B cell (primary cell): Measurements from ENCODE around the gene DIAPH1. TPM values are rescaled to one million over a fixed set of nuclear protein-coding genes. Genes with fewer than 3 reads are reported as not detected.

Experiments
- ATAC-seq: fragments of 200-7000 bp; cut with Tn5 transposase; one replicate; pipeline ENCODE4 v1.10.0; 2021; ENCODE audit warnings: low read depth, mild to moderate bottlenecking, moderate number of reproducible peaks, moderate library complexity
- CTCF ChIA-PET: fragments of 350-600 bp; sonication (Branson Sonifier 250); formaldehyde crosslinking; loops from one replicate; lab custom pipeline; 2021; ENCODE audit warnings: antibody characterized with exemption, inconsistent platforms; lab: Charles Lee
- POLR2A ChIA-PET: fragments of 350-600 bp; sonication (Branson Sonifier 250); formaldehyde crosslinking; loops from one replicate; lab custom pipeline; 2021; ENCODE audit warnings: antibody characterized with exemption; lab: Charles Lee
- DNase-seq: peaks from one replicate; pipeline ENCODE4 v3.0.0; 2013
- H2AFZ ChIP-seq: 2 replicates; pipeline ENCODE4 v1.6.1; 2012; ENCODE audit warnings: mild to moderate bottlenecking, low read depth, low read length; ENCODE audit not compliant: insufficient read depth, poor library complexity, severe bottlenecking
- H3K27ac ChIP-seq, 2 donors: 1 replicate in 1 of 2; 2 replicates in 1 of 2; pipeline ENCODE4 v1.5.1; 2012 to 2013; ENCODE audit warnings: low read length in 2 of 2, mild to moderate bottlenecking in 2 of 2, moderate library complexity in 1 of 2
- H3K27me3 ChIP-seq, 4 experiments: fragments of 200-600 bp in 1 of 4; sonication (generic) in 1 of 4; replicated peaks in 1 of 4; 1 replicate in 2 of 4; 2 replicates in 2 of 4; pipeline versions ENCODE4 v1.6.1 to v1.7.0; 2013 to 2016; ENCODE audit warnings: low read length in 3 of 4, mild to moderate bottlenecking in 2 of 4, mixed read lengths in 1 of 4, moderate library complexity in 1 of 4; ENCODE audit not compliant: insufficient read depth in 4 of 4, control insufficient read depth in 3 of 4; ENCODE audit errors: control extremely low read depth in 1 of 4
- H3K36me3 ChIP-seq, 2 experiments: replicated peaks in 1 of 2; 1 replicate in 1 of 2; 2 replicates in 1 of 2; pipeline versions ENCODE4 v1.6.1 to v1.7.1; 2013; ENCODE audit warnings: low read length in 1 of 2; ENCODE audit not compliant: insufficient read depth in 2 of 2, control insufficient read depth in 1 of 2; ENCODE audit errors: control extremely low read depth in 1 of 2, extremely low read depth in 1 of 2
- H3K4me1 ChIP-seq, 2 donors: fragments of 200-600 bp in 1 of 2; sonication (generic) in 1 of 2; 1 replicate in 1 of 2; 2 replicates in 1 of 2; pipeline versions ENCODE4 v1.5.1 to v1.6.1; 2013 to 2017; ENCODE audit warnings: low read length in 2 of 2; ENCODE audit not compliant: control insufficient read depth in 2 of 2, insufficient read depth in 2 of 2
- H3K4me2 ChIP-seq: replicated peaks from 2 replicates; pipeline ENCODE3; 2012; ENCODE audit warnings: mild to moderate bottlenecking, low read depth, low read length; ENCODE audit not compliant: poor library complexity, severe bottlenecking
- H3K4me3 ChIP-seq, 5 experiments: fragments of 200-600 bp in 1 of 5; sonication (generic) in 1 of 5; 1 replicate in 3 of 5; 2 replicates in 2 of 5; pipeline versions ENCODE4 v1.5.1 to v1.7.0; 2011 to 2016; ENCODE audit warnings: low read length in 4 of 5, mild to moderate bottlenecking in 4 of 5, low read depth in 2 of 5, control low read depth in 1 of 5, moderate library complexity in 1 of 5; ENCODE audit not compliant: insufficient read depth in 1 of 5; ENCODE audit errors: control extremely low read depth in 1 of 5, extremely low read depth in 1 of 5
- H3K79me2 ChIP-seq: fragments of 200-600 bp; sonication (generic); one replicate; pipeline ENCODE4 v1.6.0; 2016; ENCODE audit warnings: low read length; ENCODE audit not compliant: control insufficient read depth, insufficient read depth
- H3K9ac ChIP-seq: fragments of 200-600 bp; sonication (generic); 2 replicates; pipeline ENCODE4 v1.6.1; 2017; ENCODE audit warnings: mild to moderate bottlenecking, low read length, moderate library complexity
- H3K9me3 ChIP-seq, 3 donors: one replicate each; pipeline versions ENCODE4 v1.6.1 to v1.7.1; 2013; ENCODE audit warnings: low read length in 2 of 3; ENCODE audit not compliant: control insufficient read depth in 2 of 3, insufficient read depth in 1 of 3; ENCODE audit errors: control extremely low read depth in 1 of 3
- H4K20me1 ChIP-seq: 2 replicates; pipeline ENCODE4 v1.6.0; 2012; ENCODE audit warnings: mild to moderate bottlenecking, low read length; ENCODE audit not compliant: insufficient read depth, control insufficient read depth, poor library complexity, severe bottlenecking
- H3K27ac Mint-ChIP-seq: one replicate; pipeline ENCODE4 v1.8.0; 2021; ENCODE audit warnings: mixed read lengths
- H3K27me3 Mint-ChIP-seq: one replicate; pipeline ENCODE4 v1.8.0; 2021; ENCODE audit warnings: mixed read lengths
- H3K4me1 Mint-ChIP-seq: one replicate; pipeline ENCODE4 v1.8.0; 2021; ENCODE audit warnings: mixed read lengths
- H3K4me3 Mint-ChIP-seq: one replicate; pipeline ENCODE4 v1.8.0; 2021; ENCODE audit warnings: mixed read lengths
- H3K9me3 Mint-ChIP-seq: one replicate; pipeline ENCODE4 v1.8.0; 2022; ENCODE audit warnings: mixed read lengths; ENCODE audit not compliant: insufficient read depth
- EZH2 ChIP-seq: IDR thresholded peaks from 2 replicates; pipeline ENCODE4 v1.6.1; 2012; ENCODE audit warnings: borderline replicate concordance, low read depth, mild to moderate bottlenecking, moderate library complexity, low read length; ENCODE audit not compliant: insufficient read depth, poor library complexity, severe bottlenecking
- WGBS: methylation state at CpG from one replicate; pipeline ENCODE4 v1.1.5; 2013; ENCODE audit warnings: missing lambda C conversion rate; ENCODE audit not compliant: insufficient coverage; 5-methylcytosine and 5-hydroxymethylcytosine counted together
- intact Hi-C: fragments of 100-400 bp; cut with micrococcal nuclease; formaldehyde crosslinking; loops from one replicate; pipeline ENCODE4 v1.10.0; 2022
- polyA plus RNA-seq: library from polyadenylated mRNA; depleted of rRNA; stranded (reverse); fragments of >200 nt; gene quantifications from 2 replicates; pipeline ENCODE4 v1.2.3, GENCODE V29; 2012
- total RNA-seq, 2 donors: library from RNA; stranded (reverse); fragments of 120-200 nt in 1 of 2; gene quantifications; 1 replicate in 1 of 2; 2 replicates in 1 of 2; pipeline versions ENCODE4 v1.2.3 to v1.2.4, GENCODE V29; 2013 to 2022
- TF ChIP-seq, protein P1 (sequence below): fragments of 200-600 bp; IDR thresholded peaks from one replicate; pipeline ENCODE4 v1.8.0; 2022; ENCODE audit warnings: antibody characterized with exemption, mild to moderate bottlenecking

Gene DIAPH1
- total and polyA plus RNA-seq, 2 donors (not counting 1 experiment from before 2014, with no cell fraction given) = 59.7 to 113 TPM

DNA sequence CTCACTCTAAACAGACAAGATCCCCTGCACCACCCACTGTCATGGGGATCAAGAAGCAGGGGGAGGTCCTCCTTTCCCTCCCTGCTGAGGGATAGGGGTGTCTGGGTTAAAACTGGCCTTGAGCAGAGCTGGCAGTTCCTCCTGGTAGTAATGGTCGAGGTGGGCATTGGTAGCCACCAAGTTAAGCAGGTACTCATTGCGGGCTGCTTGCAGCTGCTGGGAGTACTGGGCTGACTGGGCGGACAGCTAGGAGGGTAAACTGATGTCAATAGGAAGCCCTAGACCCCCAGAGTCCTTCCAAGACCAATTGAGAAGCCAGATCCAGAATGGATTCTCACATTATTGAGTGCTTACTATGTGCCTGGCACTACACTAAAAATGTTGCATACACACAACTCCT is 29.1 kb upstream of the DIAPH1 start:
- no peak overlapping the region for H3K9ac ChIP-seq
- H3K4me2 ChIP-seq = no peak overlapping the region
- POLR2A ChIA-PET = no interaction called here
- H3K27ac ChIP-seq = no peak overlapping the region
- intact Hi-C loops = no loop called here
- H3K4me1 ChIP-seq = peaks cover 14 to 22% of the 10 kb centered on the region in 2 donors
- H3K36me3 ChIP-seq = peaks cover 11 to 40% of the 10 kb centered on the region in 2 experiments
- CTCF ChIA-PET = interaction anchor here (1.4 to 2.7 kb wide), 3 partner anchors 9 to 11 kb away, joined by 3 to 9 read pairs (median 5); partner anchors contain the start of genes HDAC3 and RELL2
- 100% methylated on average over 1 of the region's 3 CpGs for WGBS
- Mint-ChIP-seq H3K4me3 (no peak overlapping the region), H3K9me3 (no peaks in the 10 kb centered on the region), H3K4me1 (peaks cover 32% of the 10 kb centered on the region), H3K27me3 (no peaks in the 10 kb centered on the region), H3K27ac (peak overlapping the region; percentile 17)
- ATAC-seq = no peak
- no peak for TF ChIP-seq EZH2
- TF ChIP-seq, protein P1, sequence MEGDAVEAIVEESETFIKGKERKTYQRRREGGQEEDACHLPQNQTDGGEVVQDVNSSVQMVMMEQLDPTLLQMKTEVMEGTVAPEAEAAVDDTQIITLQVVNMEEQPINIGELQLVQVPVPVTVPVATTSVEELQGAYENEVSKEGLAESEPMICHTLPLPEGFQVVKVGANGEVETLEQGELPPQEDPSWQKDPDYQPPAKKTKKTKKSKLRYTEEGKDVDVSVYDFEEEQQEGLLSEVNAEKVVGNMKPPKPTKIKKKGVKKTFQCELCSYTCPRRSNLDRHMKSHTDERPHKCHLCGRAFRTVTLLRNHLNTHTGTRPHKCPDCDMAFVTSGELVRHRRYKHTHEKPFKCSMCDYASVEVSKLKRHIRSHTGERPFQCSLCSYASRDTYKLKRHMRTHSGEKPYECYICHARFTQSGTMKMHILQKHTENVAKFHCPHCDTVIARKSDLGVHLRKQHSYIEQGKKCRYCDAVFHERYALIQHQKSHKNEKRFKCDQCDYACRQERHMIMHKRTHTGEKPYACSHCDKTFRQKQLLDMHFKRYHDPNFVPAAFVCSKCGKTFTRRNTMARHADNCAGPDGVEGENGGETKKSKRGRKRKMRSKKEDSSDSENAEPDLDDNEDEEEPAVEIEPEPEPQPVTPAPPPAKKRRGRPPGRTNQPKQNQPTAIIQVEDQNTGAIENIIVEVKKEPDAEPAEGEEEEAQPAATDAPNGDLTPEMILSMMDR = no peak
- no peak for DNase-seq
- no peak overlapping the region for H3K4me3 ChIP-seq
- peaks cover 8% of the 10 kb centered on the region for H3K79me2 ChIP-seq
- H3K27me3 ChIP-seq = no peaks in the 10 kb centered on the region
- no peaks in the 10 kb centered on the region for H4K20me1 ChIP-seq
- H3K9me3 ChIP-seq = no peaks in the 10 kb centered on the region
- no peak overlapping the region for H2AFZ ChIP-seq

DNA sequence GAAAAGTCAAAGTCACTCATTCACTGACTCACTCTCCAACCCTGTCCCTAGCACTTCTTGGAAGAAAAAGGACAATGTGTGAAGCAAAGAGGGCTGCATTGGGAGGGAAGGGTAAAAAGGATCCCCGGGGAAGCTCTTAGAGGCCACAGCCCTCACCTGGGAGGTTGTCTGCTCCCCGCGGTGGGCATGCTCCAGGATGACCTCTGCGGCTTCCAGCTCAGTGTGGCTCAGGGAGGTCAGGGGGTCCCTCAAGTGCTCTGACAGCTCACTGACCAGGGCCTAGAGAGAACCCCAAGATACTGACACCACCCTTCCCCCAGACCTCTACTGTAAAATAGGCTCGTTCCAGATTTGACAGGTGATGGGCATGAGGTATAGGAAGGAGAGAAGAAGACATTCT is 28.4 kb upstream of the DIAPH1 start:
- Histone ChIP-seq H3K27ac (no peak overlapping the region), H3K27me3 (no peaks in the 10 kb centered on the region), H3K9me3 (no peaks in the 10 kb centered on the region), H3K4me3 (no peak overlapping the region), H3K9ac (no peak overlapping the region), H4K20me1 (no peaks in the 10 kb centered on the region), H3K4me1 (peaks cover 14 to 22% of the 10 kb centered on the region in 2 donors), H3K36me3 (peaks cover 11 to 41% of the 10 kb centered on the region in 2 experiments), H2AFZ (no peak overlapping the region), H3K79me2 (peaks cover 8% of the 10 kb centered on the region), H3K4me2 (no peak overlapping the region)
- TF ChIP-seq EZH2 = no peak
- TF ChIP-seq, protein P1 = no peak
- WGBS = 100% methylated on average over 1 of the region's 5 CpGs
- ATAC-seq (no peak), DNase-seq (no peak)
- no peak overlapping the region for H3K27ac Mint-ChIP-seq
- H3K27me3 Mint-ChIP-seq = no peaks in the 10 kb centered on the region
- intact Hi-C loops = no loop called here
- no peaks in the 10 kb centered on the region for H3K9me3 Mint-ChIP-seq
- H3K4me3 Mint-ChIP-seq = no peak overlapping the region
- CTCF ChIA-PET = interaction anchor here (0.9 to 2.7 kb wide), 5 partner anchors 8 to 314 kb away, joined by 3 to 9 read pairs (median 5); partner anchors contain the start of genes HDAC3 and RELL2
- POLR2A ChIA-PET = no interaction called here
- H3K4me1 Mint-ChIP-seq = peaks cover 28% of the 10 kb centered on the region
